HG02852 (cell line): ENCODE data around the gene UST.
"Not testable (repeated sequence)": the region's sequence is repeated elsewhere in the genome, so short reads cannot be mapped to it uniquely, and the experiment has no call there.

Source experiments
- ATAC-seq: cut with Tn5 transposase; IDR thresholded peaks from one replicate; pipeline ENCODE4 v1.9.1; 2021; ENCODE audit warnings: mild to moderate bottlenecking, moderate library complexity; ENCODE audit not compliant: unreplicated experiment

The UST gene

GRCh38 chr6:148967541-148967956 is 220.7 kb downstream of the UST start:
- no peak for ATAC-seq

GRCh38 chr6:148968771-148969602 is 222.2 kb downstream of the UST start:
- no peak for ATAC-seq

DNA sequence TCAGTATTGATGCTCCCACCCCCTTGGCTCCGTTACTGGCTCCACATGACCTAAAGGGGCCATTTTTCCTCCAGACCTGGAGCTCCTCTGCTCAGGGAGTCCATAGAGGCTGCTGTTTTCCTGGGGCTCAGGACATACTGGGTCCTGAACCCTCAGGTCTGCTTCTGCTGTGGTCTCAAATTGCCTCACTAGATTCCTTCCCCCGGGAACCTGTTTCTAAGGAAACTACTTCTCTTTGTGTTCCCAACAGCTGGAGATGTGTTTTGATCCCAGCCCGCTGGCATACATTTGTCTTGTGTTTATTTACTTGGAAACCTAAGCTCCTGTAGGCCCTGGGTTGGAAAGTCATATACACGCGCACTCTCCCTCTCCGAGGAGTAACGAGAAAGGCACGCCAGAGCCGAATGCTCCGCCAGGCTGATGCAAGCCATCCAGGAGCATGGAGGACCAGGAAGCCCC is 222.8 kb downstream of the UST start:
- ATAC-seq: no peak

DNA sequence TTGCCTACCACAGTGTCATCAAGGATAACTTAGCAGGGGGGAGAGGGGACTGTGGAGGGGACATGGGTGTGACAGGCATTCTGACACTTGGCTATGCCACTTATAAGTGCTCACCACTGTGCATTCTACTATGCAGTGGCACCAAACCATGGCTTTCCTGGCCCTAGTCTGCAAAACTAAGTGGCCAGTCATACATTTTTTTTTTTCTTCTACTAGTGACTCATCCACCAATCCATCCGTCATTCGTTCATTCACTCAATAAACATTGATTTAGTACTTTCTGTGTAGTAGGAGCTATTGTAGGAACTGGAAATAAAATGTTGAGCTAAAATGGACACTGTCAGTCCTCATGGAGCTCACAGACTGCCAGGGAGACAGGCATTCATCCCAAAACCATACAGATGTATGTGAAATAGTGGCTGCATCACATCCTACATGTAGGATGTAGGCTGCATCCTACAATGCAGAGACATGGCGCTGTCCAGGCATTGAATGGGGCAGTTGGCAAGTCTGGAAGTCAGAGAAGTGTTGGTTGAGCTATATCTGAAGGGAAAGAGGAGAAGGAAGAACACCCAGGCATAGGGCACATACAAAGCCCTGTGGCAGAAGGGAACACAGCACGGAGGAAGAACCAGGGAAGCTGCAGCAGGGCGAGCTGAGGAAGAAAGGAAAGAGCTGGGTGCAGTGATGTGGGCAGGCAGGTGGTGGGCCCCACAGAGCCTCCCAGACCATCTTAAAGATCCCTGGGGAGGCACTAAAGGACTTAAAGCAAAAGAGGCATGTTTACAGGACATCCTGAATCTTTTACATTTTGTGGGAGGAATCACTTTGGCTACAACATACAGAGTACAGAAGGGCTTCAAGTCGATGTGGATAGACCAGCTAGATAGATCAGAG is 224.4 kb downstream of the UST start:
- no peak for ATAC-seq

DNA sequence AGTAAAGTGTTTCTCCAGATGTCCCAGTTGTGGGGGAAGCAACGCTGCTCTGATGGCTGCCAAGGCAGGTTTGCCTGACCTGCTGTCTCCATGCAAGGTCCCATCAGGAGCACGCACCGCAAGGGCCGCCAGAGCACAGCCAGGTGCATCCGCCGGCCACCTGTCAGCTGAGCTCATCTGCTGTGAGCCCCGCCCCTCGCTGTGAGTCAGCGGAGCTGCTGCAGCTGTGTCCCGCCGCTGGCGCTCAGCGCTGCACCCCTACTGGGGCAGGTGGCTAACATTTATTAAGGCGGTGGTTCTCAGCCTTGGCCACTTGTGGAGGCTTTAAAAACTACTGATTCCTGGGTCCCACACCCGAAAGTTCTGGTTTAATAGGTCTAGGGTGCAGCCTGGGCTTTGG is 225.7 kb downstream of the UST start:
- no peak for ATAC-seq

GRCh38 chr6:148973538-148974208 is 226.8 kb downstream of the UST start:
- no peak for ATAC-seq

DNA sequence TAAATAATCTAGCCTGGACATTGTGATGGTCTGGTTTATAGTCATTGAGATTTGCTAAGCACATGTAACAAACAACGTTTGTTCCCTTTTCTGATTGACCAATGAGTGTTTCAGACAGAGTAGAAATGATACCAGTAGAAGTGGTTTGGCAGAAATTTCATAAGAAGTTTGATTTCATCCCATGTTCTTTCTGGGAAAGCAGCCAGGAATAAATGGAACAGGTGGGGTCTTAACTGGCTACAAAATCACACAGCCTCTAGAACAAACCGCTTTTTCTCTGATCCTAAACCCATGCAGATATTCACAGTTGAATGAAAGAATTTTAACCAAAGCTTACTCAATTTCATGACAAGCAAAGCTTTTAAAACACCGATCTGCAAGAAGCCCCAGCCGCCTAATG is 227.5 kb downstream of the UST start:
- no peak for ATAC-seq

GRCh38 chr6:148978298-148978697 is 231.5 kb downstream of the UST start:
- not testable (repeated sequence) for ATAC-seq

DNA sequence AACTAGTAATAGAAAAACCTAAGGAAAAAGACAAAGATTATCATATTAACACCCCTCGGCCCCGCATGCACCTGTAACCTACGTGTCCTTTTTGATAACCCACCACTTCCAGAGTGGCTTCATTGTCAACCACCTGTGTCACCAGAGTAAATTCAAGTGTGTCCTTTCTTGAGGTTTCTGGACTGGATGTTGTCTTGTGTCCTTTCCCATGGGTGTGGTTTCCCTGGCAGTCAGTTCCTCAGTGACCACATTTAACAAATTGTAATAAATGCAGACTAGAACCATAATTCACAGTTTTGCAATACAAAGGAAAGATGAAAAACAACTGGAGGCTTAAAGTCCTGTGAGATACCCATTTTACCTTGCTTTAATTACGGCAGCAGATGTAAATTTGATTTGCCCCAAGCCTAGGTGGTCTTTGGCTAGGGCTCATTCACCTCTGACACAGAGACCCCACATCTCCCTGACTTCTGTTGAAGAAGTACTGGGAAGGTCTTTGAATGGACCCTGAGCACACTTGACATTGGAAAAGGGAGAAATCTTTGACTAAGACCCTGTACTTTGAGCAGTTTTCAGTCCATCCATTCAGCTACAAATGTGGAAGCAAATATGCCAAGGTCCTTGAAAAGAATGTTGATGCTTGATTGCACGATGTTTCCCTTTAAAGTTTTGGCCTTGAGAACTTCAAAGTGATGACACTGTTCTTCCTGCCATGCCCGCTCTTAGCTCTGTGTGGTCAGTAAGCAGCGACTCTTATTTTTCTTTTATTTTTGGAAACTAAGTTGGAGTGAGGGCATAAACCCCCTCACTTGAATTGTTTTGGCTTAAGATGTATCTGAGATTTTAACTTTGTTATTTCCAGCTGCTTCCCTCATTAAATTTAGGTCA is 232.4 kb downstream of the UST start:
- ATAC-seq: no peak

- no peak for ATAC-seq
Observed at GRCh38 chr6:148980234-148980633, 233.4 kb downstream of the UST start.

- ATAC-seq: no peak
Observed at GRCh38 chr6:148981515-148981914, 234.7 kb downstream of the UST start.

- ATAC-seq: no peak
Observed at GRCh38 chr6:148983101-148983761, 236.4 kb downstream of the UST start.

GRCh38 chr6:148983966-148984365 is 237.1 kb downstream of the UST start:
- no peak for ATAC-seq

DNA sequence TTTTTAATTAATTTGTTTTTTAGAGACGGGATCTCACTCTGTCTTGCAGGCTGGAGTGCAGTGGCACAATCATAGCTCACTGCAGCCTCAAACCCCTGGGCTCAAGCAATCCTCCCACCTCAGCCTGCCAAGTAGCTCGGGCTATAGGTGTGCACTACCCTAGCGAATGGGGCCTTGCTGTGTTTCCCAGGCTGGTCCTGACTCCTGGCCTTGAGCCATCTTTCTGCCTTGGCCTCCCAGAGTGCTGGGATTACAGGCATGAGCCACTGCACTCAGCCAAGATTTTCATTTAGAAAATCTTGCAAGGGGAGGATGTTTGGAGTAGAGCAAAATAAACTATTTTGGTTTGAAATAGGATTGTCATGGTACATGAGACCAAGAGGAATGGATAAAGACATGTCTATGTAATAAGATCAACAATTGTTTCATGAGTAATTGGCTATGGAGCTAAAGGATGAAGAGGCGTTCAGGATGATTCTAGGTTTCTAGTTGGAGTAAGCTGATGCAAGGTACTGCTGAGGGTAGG is 237.8 kb downstream of the UST start:
- ATAC-seq: no peak

GRCh38 chr6:148985499-148985898 is 238.7 kb downstream of the UST start:
- ATAC-seq: no peak

DNA sequence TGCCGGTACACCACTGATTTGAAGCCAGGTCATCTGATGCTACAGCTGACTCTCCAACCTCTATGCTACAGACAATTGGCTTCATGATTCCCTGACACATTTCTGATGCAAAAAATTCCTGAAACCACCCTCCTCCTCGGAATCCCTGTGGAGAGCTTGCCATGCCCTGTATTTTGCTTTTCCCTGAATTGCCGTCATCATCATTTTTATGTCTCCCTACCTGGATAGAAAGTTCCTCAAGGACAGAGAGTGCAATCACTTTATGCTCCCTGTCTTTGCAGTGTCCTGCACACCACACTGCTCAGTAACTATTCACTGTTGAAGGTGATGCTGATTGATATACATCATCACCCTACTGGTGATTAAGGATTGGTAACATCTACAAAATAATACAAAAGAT is 239.8 kb downstream of the UST start:
- ATAC-seq: no peak

DNA sequence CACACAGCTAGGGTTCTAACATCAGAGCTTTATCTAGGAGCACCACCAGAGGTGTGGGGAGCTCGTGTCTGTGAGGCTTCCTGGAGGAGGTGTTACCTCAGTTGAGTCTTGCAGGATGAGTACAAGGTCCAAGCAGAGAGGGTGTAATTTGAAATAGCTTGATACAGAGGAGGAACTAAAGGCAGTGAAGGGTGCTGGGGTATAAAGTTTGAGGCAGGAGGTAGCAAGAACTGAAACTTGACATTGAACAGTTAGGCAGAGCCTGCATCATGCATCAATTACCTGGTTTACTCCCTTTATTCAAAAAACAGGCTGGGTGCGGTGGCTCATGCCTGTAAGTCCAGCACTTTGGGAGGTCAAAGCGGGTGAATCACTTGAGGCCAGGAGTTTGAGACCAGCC is 241.2 kb downstream of the UST start:
- ATAC-seq: no peak

GRCh38 chr6:148989585-148989984 is 242.8 kb downstream of the UST start:
- ATAC-seq: no peak

DNA sequence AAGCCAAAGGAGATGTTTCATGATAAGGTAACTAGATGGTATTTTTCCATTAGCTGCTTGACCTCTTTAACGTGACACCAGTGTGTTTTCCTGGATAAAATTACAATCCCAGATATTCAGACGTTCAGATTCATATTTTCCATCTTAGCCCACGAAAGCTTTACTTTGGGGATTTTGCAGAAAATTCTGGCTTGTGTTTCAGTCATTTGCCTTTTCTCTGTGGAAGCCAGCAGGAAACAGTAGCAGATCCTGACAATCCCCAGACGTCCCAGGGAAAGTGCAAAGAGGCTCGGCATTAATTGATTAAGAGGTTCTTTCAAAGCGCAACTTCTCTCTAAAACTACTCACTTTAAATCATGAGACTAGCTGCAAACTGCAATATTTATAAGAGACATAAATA is 243.6 kb downstream of the UST start:
- ATAC-seq: no peak

DNA sequence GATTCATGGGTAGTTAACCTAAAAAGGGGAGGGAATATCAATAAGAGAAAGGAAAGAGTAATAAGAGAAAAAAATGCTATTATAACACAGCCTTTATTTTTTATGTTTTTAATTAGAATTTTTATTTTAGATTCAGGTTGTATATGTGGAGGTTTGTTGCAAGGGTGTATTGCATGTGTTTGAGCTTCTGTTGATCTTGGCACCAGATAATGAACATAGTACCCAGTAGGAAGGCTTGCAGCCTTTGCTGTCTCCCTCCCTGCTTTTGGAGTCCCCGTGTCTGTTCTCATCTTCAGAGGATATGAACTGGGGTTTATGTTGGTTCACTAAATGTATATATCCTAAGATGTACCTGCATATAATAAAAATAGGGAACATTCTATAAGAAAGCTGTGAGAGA is 250.0 kb downstream of the UST start:
- ATAC-seq: no peak
